Measurements from ENCODE around the gene MUC15. TPM values are rescaled to one million over a fixed set of nuclear protein-coding genes. Genes with fewer than 3 reads are reported as not detected.
A peak's percentile ranks its signal among the peaks of the same experiment; 100 is the strongest.

The MUC15 gene
- total RNA-seq, 1 experiment from 2014 or later: 0.70 TPM

- Histone ChIP-seq H3K27ac (peak overlapping the region; percentile 48), H3K4me1 (replicated peaks; ENCODE audit: insufficient read depth) (peaks cover 16% of the 10 kb centered on the region), H3K9me2 (ENCODE audit: insufficient read depth) (no peaks in the 10 kb centered on the region), H3K4me3 (no peak overlapping the region), H3K36me3 (ENCODE audit: low read depth) (no peaks in the 10 kb centered on the region), H3F3A (ENCODE audit: insufficient read depth, low read depth) (peaks cover 6% of the 10 kb centered on the region; the same call in 1 of the 2 replicates), H3K27me3 (ENCODE audit: insufficient read depth, low read depth) (no peaks in the 10 kb centered on the region), H4K20me1 (ENCODE audit: insufficient read depth) (no peaks in the 10 kb centered on the region), H2AFZ (no peak overlapping the region), H3K9me3 (ENCODE audit: insufficient read depth, low read depth) (no peaks in the 10 kb centered on the region), H3K79me2 (ENCODE audit: low read depth) (no peaks in the 10 kb centered on the region), H3K4me2 (no peak overlapping the region)
- BruUV-seq (replicated peaks): no TSS peak
- intact Hi-C loops (cut with micrococcal nuclease; ENCODE audit: unreplicated experiment): loop anchor here (1.0 to 5.0 kb wide), 2 partner anchors 38 to 64 kb away; no protein-coding TSS in a partner anchor
- POLR2A ChIA-PET (ENCODE audit: unreplicated experiment): interaction anchor here (0.6 kb wide), 1 partner anchor 865 kb away, joined by 5 read pairs; no protein-coding TSS in a partner anchor
- CTCF ChIA-PET: no interaction called here
- TF ChIP-seq EZH2 (IDR thresholded peaks at IDR 0.05; ENCODE audit: low read depth) (no peak), CTCF (conservative IDR thresholded peaks at IDR 0.05) (no peak)
- peak in 1 of 2 experiments; percentile 46 for DNase-seq
Observed at GRCh38 chr11:26620282-26621045, 48.4 kb upstream of the MUC15 start.

- DNase-seq: no peak
- no TSS peak for BruUV-seq (replicated peaks)
- ChIA-PET POLR2A (ENCODE audit: unreplicated experiment) (no interaction called here), CTCF (no interaction called here)
- Histone ChIP-seq H3K4me2 (no peak overlapping the region), H3K4me3 (no peak overlapping the region), H3K9me2 (ENCODE audit: insufficient read depth) (no peaks in the 10 kb centered on the region), H3F3A (ENCODE audit: insufficient read depth, low read depth) (peaks cover 6% of the 10 kb centered on the region; the same call in 1 of the 2 replicates), H3K27ac (no peak overlapping the region), H3K4me1 (replicated peaks; ENCODE audit: insufficient read depth) (peaks cover 15% of the 10 kb centered on the region), H2AFZ (no peak overlapping the region), H3K27me3 (ENCODE audit: insufficient read depth, low read depth) (no peaks in the 10 kb centered on the region), H3K79me2 (ENCODE audit: low read depth) (no peaks in the 10 kb centered on the region), H3K36me3 (ENCODE audit: low read depth) (no peaks in the 10 kb centered on the region), H4K20me1 (ENCODE audit: insufficient read depth) (no peaks in the 10 kb centered on the region), H3K9me3 (ENCODE audit: insufficient read depth, low read depth) (no peaks in the 10 kb centered on the region)
- no peak for TF ChIP-seq EZH2 (IDR thresholded peaks at IDR 0.05; ENCODE audit: low read depth)
- TF ChIP-seq CTCF (conservative IDR thresholded peaks at IDR 0.05): no peak
- intact Hi-C loops (cut with micrococcal nuclease; ENCODE audit: unreplicated experiment): no loop called here
Observed at GRCh38 chr11:26618441-26618840, 46.4 kb upstream of the MUC15 start.

GRCh38 chr11:26613759-26614158, 41.7 kb upstream of the MUC15 start:
- H3K9me3 ChIP-seq (ENCODE audit: insufficient read depth, low read depth): no peaks in the 10 kb centered on the region
- H3K27ac ChIP-seq: no peak overlapping the region
- H3K4me2 ChIP-seq: no peak overlapping the region
- ChIA-PET POLR2A (ENCODE audit: unreplicated experiment) (no interaction called here), CTCF (no interaction called here)
- no peak for DNase-seq
- TF ChIP-seq EZH2 (IDR thresholded peaks at IDR 0.05; ENCODE audit: low read depth) (no peak), CTCF (conservative IDR thresholded peaks at IDR 0.05) (no peak)
- no peaks in the 10 kb centered on the region for H3K27me3 ChIP-seq (ENCODE audit: insufficient read depth, low read depth)
- intact Hi-C loops (cut with micrococcal nuclease; ENCODE audit: unreplicated experiment): no loop called here
- H2AFZ ChIP-seq: no peak overlapping the region
- no peak overlapping the region for H3K4me3 ChIP-seq
- no peaks in the 10 kb centered on the region for H3K36me3 ChIP-seq (ENCODE audit: low read depth)
- H4K20me1 ChIP-seq (ENCODE audit: insufficient read depth): no peaks in the 10 kb centered on the region
- H3K4me1 ChIP-seq (replicated peaks; ENCODE audit: insufficient read depth): no peaks in the 10 kb centered on the region
- no TSS peak for BruUV-seq (replicated peaks)
- no peaks in the 10 kb centered on the region for H3K79me2 ChIP-seq (ENCODE audit: low read depth)
- no peaks in the 10 kb centered on the region for H3F3A ChIP-seq (ENCODE audit: insufficient read depth, low read depth)
- 0 out of 2 replicates have a peak, but pooled peaks cover 3% of the 10 kb centered on the region for H3K9me2 ChIP-seq (ENCODE audit: insufficient read depth)

All from PC-9 (cell line).